ENCODE measurements around the gene C10orf67. TPM values are rescaled to one million over a fixed set of nuclear protein-coding genes. Genes with fewer than 3 reads are reported as not detected.
"Not testable (repeated sequence)": the region's sequence is repeated elsewhere in the genome, so short reads cannot be mapped to it uniquely, and the experiment has no call there.

The C10orf67 gene
- total RNA-seq, 2 experiments from 2014 or later, result 0.20 TPM; not detected in 1

GRCh38 chr10:23370106-23370505 lies 25.5 kb upstream of the C10orf67 start:
- peaks cover 6% of the 10 kb centered on the region for H3K9me3 Mint-ChIP-seq
- peak overlapping the region; percentile 11 for H3K4me3 Mint-ChIP-seq
- H3K36me3 Mint-ChIP-seq, result peaks cover 16% of the 10 kb centered on the region
- H3K27ac Mint-ChIP-seq, result peak overlapping the region; percentile 78
- ATAC-seq (ENCODE audit: low read depth) (no peak), DNase-seq (no peak)
- POLR2A ChIA-PET, result interaction anchor here (0.9 kb wide), 1 partner anchor 68 kb away, joined by 4 read pairs; the partner anchor contains the start of gene OTUD1
- H3K27me3 Mint-ChIP-seq, result no peaks in the 10 kb centered on the region
- H3K4me1 Mint-ChIP-seq, result peaks cover 52% of the 10 kb centered on the region

- Mint-ChIP-seq H3K4me1 (peaks cover 54% of the 10 kb centered on the region), H3K27me3 (no peaks in the 10 kb centered on the region), H3K4me3 (peak overlapping the region; percentile 64), H3K36me3 (peaks cover 14% of the 10 kb centered on the region), H3K9me3 (peaks cover 4% of the 10 kb centered on the region), H3K27ac (peak overlapping the region; percentile 87)
- peak; percentile 79 for ATAC-seq (ENCODE audit: low read depth)
- POLR2A ChIA-PET, result interaction anchor here (2.0 kb wide), 1 partner anchor 71 kb away, joined by 16 read pairs; the partner anchor contains the start of gene OTUD1
- DNase-seq, result no peak
Observed at GRCh38 chr10:23368816-23369640, 24.4 kb upstream of the C10orf67 start.

GRCh38 chr10:23367896-23368595 lies 23.4 kb upstream of the C10orf67 start:
- ATAC-seq (ENCODE audit: low read depth), result no peak
- POLR2A ChIA-PET, result interaction anchor here (0.9 to 2.0 kb wide), 2 partner anchors 24 to 72 kb away, joined by 3 to 16 read pairs; partner anchors contain the start of genes C10orf67 and OTUD1
- peak overlapping the region; percentile 87 for H3K27ac Mint-ChIP-seq
- H3K4me1 Mint-ChIP-seq, result peaks cover 54% of the 10 kb centered on the region
- peak overlapping the region; percentile 64 for H3K4me3 Mint-ChIP-seq
- peaks cover 13% of the 10 kb centered on the region for H3K36me3 Mint-ChIP-seq
- H3K9me3 Mint-ChIP-seq, result peaks cover 3% of the 10 kb centered on the region
- no peaks in the 10 kb centered on the region for H3K27me3 Mint-ChIP-seq
- DNase-seq, result no peak

- POLR2A ChIA-PET; H3K9me3 Mint-ChIP-seq; H3K36me3 Mint-ChIP-seq; DNase-seq; H3K27me3 Mint-ChIP-seq; H3K4me3 Mint-ChIP-seq; ATAC-seq (ENCODE audit: low read depth): not testable (repeated sequence)
- H3K27ac Mint-ChIP-seq, result peak overlapping the region; percentile 86
- H3K4me1 Mint-ChIP-seq, result peaks cover 65% of the 10 kb centered on the region
Observed at GRCh38 chr10:23365417-23366030, 20.9 kb upstream of the C10orf67 start.

GRCh38 chr10:23364378-23364777 lies 19.8 kb upstream of the C10orf67 start:
- H3K9me3 Mint-ChIP-seq, result peaks cover 3% of the 10 kb centered on the region
- peak overlapping the region; percentile 56 for H3K4me3 Mint-ChIP-seq
- peaks cover 6% of the 10 kb centered on the region for H3K36me3 Mint-ChIP-seq
- DNase-seq, result no peak
- H3K4me1 Mint-ChIP-seq, result peaks cover 57% of the 10 kb centered on the region
- ATAC-seq (ENCODE audit: low read depth), result no peak
- peak overlapping the region; percentile 99 for H3K27ac Mint-ChIP-seq
- POLR2A ChIA-PET, result interaction anchor here (2.5 to 2.9 kb wide), 2 partner anchors 20 to 75 kb away, joined by 20 to 24 read pairs; partner anchors contain the start of genes C10orf67 and OTUD1
- H3K27me3 Mint-ChIP-seq, result no peaks in the 10 kb centered on the region

GRCh38 chr10:23363793-23364135 lies 19.2 kb upstream of the C10orf67 start:
- Mint-ChIP-seq H3K27ac (peak overlapping the region; percentile 99), H3K9me3 (peaks cover 3% of the 10 kb centered on the region), H3K27me3 (no peaks in the 10 kb centered on the region), H3K4me3 (peak overlapping the region; percentile 81), H3K36me3 (peaks cover 6% of the 10 kb centered on the region), H3K4me1 (peaks cover 53% of the 10 kb centered on the region)
- POLR2A ChIA-PET, result interaction anchor here (0.9 to 2.9 kb wide), 5 partner anchors 18 to 75 kb away, joined by 3 to 24 read pairs (median 19); partner anchors contain the start of genes C10orf67 and OTUD1
- DNase-seq (no peak), ATAC-seq (ENCODE audit: low read depth) (no peak)

GRCh38 chr10:23362879-23363792 lies 18.5 kb upstream of the C10orf67 start:
- Mint-ChIP-seq H3K4me3 (peak overlapping the region; percentile 81), H3K36me3 (peaks cover 6% of the 10 kb centered on the region), H3K4me1 (peaks cover 48% of the 10 kb centered on the region), H3K27me3 (no peaks in the 10 kb centered on the region), H3K27ac (peak overlapping the region; percentile 99), H3K9me3 (peaks cover 3% of the 10 kb centered on the region)
- DNase-seq (no peak), ATAC-seq (ENCODE audit: low read depth) (peak; percentile 86)
- POLR2A ChIA-PET, result interaction anchor here (0.6 to 2.9 kb wide), 9 partner anchors 11 to 76 kb away, joined by 3 to 24 read pairs (median 3); partner anchors contain the start of genes C10orf67 and OTUD1

- ATAC-seq (ENCODE audit: low read depth) (no peak), DNase-seq (no peak)
- no peaks in the 10 kb centered on the region for H3K27me3 Mint-ChIP-seq
- peaks cover 3% of the 10 kb centered on the region for H3K9me3 Mint-ChIP-seq
- H3K27ac Mint-ChIP-seq, result peak overlapping the region; percentile 84
- H3K4me1 Mint-ChIP-seq, result peaks cover 42% of the 10 kb centered on the region
- H3K4me3 Mint-ChIP-seq, result peak overlapping the region; percentile 66
- POLR2A ChIA-PET, result interaction anchor here (0.6 to 2.9 kb wide), 6 partner anchors 10 to 77 kb away, joined by 3 to 24 read pairs (median 11); partner anchors contain the start of genes C10orf67 and OTUD1
- peaks cover 6% of the 10 kb centered on the region for H3K36me3 Mint-ChIP-seq
Observed at GRCh38 chr10:23362069-23362830, 17.7 kb upstream of the C10orf67 start.

- H3K36me3 Mint-ChIP-seq, result peaks cover 7% of the 10 kb centered on the region
- ATAC-seq (ENCODE audit: low read depth) (no peak), DNase-seq (no peak)
- no peaks in the 10 kb centered on the region for H3K27me3 Mint-ChIP-seq
- H3K4me1 Mint-ChIP-seq, result peaks cover 38% of the 10 kb centered on the region
- POLR2A ChIA-PET, result interaction anchor here (1.9 to 2.9 kb wide), 3 partner anchors 17 to 77 kb away, joined by 19 to 24 read pairs (median 20); partner anchors contain the start of genes C10orf67 and OTUD1
- H3K9me3 Mint-ChIP-seq, result peaks cover 3% of the 10 kb centered on the region
- no peak overlapping the region for H3K4me3 Mint-ChIP-seq
- H3K27ac Mint-ChIP-seq, result no peak overlapping the region
Observed at GRCh38 chr10:23361665-23362064, 17.1 kb upstream of the C10orf67 start.

- Mint-ChIP-seq H3K9me3 (no peaks in the 10 kb centered on the region), H3K27ac (no peak overlapping the region), H3K27me3 (peaks cover 4% of the 10 kb centered on the region), H3K4me1 (peaks cover 28% of the 10 kb centered on the region), H3K36me3 (peaks cover 1% of the 10 kb centered on the region), H3K4me3 (no peak overlapping the region)
- POLR2A ChIA-PET, result interaction anchor here (1.7 kb wide), 1 partner anchor 79 kb away, joined by 7 read pairs; the partner anchor contains the start of gene OTUD1
- ATAC-seq (ENCODE audit: low read depth), result no peak
- DNase-seq, result no peak
Observed at GRCh38 chr10:23359692-23360380, 15.2 kb upstream of the C10orf67 start.

- no peak for ATAC-seq (ENCODE audit: low read depth)
- no peak overlapping the region for H3K4me3 Mint-ChIP-seq
- peaks cover 4% of the 10 kb centered on the region for H3K27me3 Mint-ChIP-seq
- no peaks in the 10 kb centered on the region for H3K9me3 Mint-ChIP-seq
- H3K4me1 Mint-ChIP-seq, result peaks cover 14% of the 10 kb centered on the region
- no peak overlapping the region for H3K27ac Mint-ChIP-seq
- peaks cover 1% of the 10 kb centered on the region for H3K36me3 Mint-ChIP-seq
- POLR2A ChIA-PET, result no interaction called here
- DNase-seq, result no peak
Observed at GRCh38 chr10:23358357-23358756, 13.8 kb upstream of the C10orf67 start.
